H7 (cell line): ENCODE data around the gene CHAC2. TPM values are rescaled to one million over a fixed set of nuclear protein-coding genes. Genes with fewer than 3 reads are reported as not detected.
"Not testable (repeated sequence)": the region's sequence is repeated elsewhere in the genome, so short reads cannot be mapped to it uniquely, and the experiment has no call there.

ENCODE experiments used
- DNase-seq: peaks from one replicate; pipeline ENCODE4 v3.0.0; 2012
- H3K27me3 ChIP-seq: 2 replicates; pipeline ENCODE4 v1.6.0; 2011; ENCODE audit warnings: mild to moderate bottlenecking, low read length; ENCODE audit not compliant: control insufficient read depth, insufficient read depth
- H3K36me3 ChIP-seq: replicated peaks from 2 replicates; pipeline ENCODE4 v1.5.1; 2011; ENCODE audit warnings: low read length; ENCODE audit not compliant: control insufficient read depth, insufficient read depth
- H3K4me3 ChIP-seq: 2 replicates; pipeline ENCODE4 v1.5.1; 2011; ENCODE audit warnings: low read depth, mild to moderate bottlenecking, control low read depth, low read length, moderate library complexity; ENCODE audit not compliant: insufficient read depth
- total RNA-seq: library from RNA; depleted of rRNA; stranded (reverse); fragments of >200 nt; shearing (Covaris generic); gene quantifications from 2 replicates; pipeline ENCODE4 v1.2.3, GENCODE V29; 2014

Gene CHAC2
- total RNA-seq, 1 experiment from 2014 or later, result 18.9 TPM

DNA sequence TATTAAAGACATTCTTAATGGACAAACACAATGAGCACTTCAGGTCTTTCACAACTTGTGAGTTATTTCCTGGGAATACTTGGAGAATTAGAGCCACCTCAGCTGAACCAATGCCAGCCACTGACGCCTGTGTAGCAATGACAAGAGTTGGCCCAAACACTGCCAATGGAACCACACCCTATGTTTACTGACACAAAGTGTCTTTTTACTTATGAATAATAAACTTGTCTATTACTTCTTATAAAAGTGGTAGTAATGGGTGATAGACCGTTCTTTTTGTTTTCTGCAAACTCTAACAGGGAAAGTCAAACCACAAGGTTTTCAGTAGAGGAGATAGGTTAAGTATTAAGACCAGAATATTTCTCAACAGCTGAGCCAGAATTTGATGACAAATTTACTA is 12.5 kb upstream of the CHAC2 start:
- Histone ChIP-seq H3K4me3 (no peak overlapping the region), H3K27me3 (no peaks in the 10 kb centered on the region), H3K36me3 (no peaks in the 10 kb centered on the region)
- DNase-seq, result no peak

DNA sequence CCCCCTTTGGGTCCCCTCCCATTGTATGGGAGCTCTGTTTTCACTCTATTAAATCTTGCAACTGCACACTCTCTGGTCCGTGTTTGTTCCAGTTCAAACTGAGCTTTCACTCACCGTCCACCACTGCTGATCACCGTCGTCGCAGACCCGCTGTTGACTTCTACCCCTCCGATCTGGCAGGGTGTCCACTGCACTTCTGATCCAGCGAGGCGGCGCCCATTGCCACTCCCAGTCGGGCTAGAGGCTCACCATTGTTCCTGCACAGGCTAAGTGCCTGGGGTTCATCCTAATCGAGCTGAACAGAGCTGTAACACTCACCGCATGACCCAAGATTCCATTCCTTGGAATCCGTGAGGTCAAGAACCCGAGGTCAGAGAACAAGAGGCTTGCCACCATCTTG is 11.0 kb upstream of the CHAC2 start:
- H3K36me3 ChIP-seq, result no peaks in the 10 kb centered on the region
- DNase-seq, result no peak

DNA sequence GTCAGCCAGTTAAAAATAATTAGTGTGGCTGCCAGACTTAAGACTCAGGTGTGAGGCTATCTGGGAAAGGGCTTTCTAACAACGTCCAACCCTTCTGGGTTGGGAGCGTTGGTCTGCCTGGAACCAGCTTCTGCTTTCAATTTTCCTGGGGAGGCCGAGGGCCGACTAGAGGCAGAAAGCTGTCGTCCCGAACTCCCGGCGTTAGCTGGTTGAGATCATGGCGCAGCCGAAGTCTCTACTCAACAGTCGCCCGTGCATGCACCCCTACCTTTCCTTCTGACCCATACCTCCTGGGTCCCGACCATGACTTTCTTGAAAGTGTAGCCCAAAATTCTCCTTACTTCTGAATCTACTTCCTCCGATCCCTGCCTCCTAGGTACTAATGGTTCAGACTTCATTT is 10.4 kb upstream of the CHAC2 start:
- DNase-seq, H3K36me3 ChIP-seq, H3K4me3 ChIP-seq, H3K27me3 ChIP-seq: not testable (repeated sequence)

More for the DNA sequence above, 11.0 kb upstream of the CHAC2 start:
- Histone ChIP-seq H3K27me3 (no peaks in the 10 kb centered on the region), H3K4me3 (no peak overlapping the region)

DNA sequence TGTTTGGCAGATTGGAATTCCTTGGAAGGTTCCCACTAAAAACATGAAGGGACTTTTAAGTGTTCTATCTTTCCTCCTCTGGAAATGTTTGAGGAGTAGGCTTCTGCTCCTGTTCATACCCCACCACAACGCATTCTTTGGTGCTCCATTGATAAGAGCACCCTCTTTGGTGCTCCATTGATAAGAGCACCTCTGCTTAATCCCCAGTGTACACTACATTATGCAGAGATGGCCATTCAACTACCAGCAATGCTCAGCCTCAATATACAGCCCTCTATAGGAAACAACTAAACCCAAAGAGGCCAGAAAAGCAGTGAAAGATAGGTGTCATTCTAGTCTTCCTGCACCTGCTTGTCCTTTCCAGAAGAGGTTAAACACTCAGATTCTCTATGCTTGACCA is 1.8 kb upstream of the CHAC2 start:
- DNase-seq, result no peak
- no peaks in the 10 kb centered on the region; the same call in 1 of the 2 replicates for H3K36me3 ChIP-seq
- no peak overlapping the region for H3K4me3 ChIP-seq
- H3K27me3 ChIP-seq, result no peaks in the 10 kb centered on the region

DNA sequence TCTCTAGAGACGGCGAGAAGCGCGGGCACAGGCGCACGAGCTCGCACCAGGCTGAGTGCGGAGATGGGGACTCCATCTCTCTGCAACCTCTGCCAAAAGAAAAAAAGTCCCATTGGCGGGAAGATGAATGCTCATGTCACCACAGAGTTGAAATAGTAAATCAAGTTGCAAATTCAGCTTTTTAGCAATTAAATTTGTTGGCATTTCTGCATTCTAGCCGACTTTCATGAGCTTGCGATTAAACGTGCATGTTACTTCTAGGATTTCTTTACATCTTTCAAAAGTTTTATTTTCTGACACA is 588 bp downstream of the CHAC2 start:
- H3K4me3 ChIP-seq, result peak overlapping the region; percentile 83
- no peak for DNase-seq
- H3K36me3 ChIP-seq, result no peaks in the 10 kb centered on the region; the same call in none of the 2 replicates
- no peaks in the 10 kb centered on the region for H3K27me3 ChIP-seq

DNA sequence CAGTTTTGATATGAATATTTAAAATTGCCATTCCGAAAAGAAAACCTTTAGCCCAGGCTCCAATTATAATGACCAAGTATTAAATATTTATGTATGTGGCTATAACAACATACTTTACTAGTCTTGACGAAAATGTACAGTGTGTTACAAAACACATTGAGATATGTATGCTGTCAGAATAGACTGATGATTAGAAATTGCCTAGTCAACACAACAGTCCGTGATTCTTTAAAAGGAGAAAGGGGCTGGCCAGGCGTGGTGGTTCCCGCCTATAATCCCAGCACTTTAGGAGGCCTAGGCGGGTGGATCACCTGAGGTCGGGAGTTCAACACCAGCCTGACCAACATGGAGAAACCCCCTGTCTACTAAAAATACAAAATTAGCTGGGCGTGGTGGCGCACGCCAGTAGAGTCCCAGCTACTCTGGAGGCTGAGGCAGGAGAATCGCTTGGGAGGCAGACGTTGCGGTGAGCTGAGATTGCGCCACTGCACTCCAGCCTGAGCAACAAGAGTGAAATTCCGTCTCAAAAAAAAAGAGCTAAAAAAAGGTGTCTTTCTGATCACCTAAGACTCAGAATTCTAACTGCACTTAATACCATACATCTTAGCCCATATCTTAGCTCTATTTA is 1.8 kb downstream of the CHAC2 start:
- no peaks in the 10 kb centered on the region; the same call in 1 of the 2 replicates for H3K36me3 ChIP-seq

DNA sequence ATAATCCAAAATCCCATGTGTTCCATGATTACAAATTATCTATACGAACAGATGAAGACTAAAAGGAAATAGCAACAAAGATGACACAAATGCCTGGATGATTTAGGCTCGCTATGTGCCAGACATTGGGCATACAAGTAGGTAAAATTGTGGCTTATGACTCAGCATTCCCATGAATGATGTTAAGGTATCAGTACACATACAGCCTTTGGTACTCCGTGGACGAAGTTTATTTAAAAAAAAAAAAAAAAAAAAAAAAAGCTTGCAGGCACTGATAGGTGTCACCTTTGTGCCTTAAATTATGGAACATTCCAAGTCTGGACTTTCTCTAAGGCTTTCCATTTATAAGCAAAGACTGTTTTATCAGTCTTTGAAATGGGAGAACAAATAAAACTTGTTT is 2.7 kb downstream of the CHAC2 start:
- H3K36me3 ChIP-seq, result no peaks in the 10 kb centered on the region; the same call in 1 of the 2 replicates
- no peak overlapping the region for H3K4me3 ChIP-seq
- DNase-seq, result no peak
- no peaks in the 10 kb centered on the region for H3K27me3 ChIP-seq

More for the DNA sequence above, 1.8 kb downstream of the CHAC2 start:
- Histone ChIP-seq H3K27me3 (no peaks in the 10 kb centered on the region), H3K4me3 (no peak overlapping the region)
- no peak for DNase-seq

DNA sequence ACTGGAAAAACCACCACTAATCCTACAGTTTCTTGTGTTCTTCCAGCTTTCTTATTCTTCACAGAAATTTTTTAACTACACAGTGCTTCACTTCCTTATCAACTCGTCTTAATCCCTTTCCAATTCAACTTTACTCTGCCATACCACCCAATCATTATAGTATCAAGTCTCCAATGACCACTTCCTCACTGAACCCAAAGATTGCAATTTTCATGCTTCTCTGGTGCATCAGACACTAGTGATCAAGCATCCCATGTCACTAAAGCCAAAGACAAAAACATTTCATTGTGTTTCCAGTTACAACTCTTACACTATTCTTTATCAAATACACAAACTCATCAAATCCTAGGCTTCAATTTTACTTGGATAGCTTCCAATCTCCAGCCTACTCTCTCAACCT is 9.5 kb downstream of the CHAC2 start:
- DNase-seq, result no peak

DNA sequence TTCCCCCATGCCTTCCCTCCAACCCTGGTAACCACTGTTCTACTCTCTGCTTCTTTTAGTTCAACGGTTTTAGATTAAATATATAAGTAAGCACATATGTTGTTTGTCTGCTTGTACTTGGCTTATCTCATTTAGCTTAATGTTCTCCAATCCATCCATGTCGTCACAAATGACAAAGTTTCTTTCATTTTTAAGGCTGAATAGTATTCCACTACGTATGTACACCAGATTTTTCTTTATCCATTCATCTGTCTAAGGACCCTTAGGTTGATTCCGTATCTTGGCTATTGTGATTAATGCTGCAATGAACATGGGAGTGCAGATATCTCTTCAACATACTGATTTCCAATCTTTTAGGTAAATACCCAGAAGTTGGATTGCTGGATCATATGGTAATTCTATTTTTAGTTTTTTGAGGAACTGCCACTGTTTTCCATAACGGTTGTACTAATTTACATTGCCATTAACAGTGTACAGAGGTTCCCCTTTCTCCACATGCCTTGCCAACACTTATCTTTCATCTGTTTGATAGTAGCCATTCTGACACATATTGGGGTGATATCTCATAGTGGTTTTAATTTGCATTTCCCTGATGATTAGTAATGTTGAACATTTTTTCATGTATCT is 11.0 kb downstream of the CHAC2 start:
- Histone ChIP-seq H3K27me3 (no peaks in the 10 kb centered on the region), H3K36me3 (no peaks in the 10 kb centered on the region; the same call in none of the 2 replicates), H3K4me3 (no peak overlapping the region)
- no peak for DNase-seq

More for the DNA sequence above, 9.5 kb downstream of the CHAC2 start:
- H3K4me3 ChIP-seq, result no peak overlapping the region
- no peaks in the 10 kb centered on the region; the same call in none of the 2 replicates for H3K36me3 ChIP-seq
- H3K27me3 ChIP-seq, result no peaks in the 10 kb centered on the region

DNA sequence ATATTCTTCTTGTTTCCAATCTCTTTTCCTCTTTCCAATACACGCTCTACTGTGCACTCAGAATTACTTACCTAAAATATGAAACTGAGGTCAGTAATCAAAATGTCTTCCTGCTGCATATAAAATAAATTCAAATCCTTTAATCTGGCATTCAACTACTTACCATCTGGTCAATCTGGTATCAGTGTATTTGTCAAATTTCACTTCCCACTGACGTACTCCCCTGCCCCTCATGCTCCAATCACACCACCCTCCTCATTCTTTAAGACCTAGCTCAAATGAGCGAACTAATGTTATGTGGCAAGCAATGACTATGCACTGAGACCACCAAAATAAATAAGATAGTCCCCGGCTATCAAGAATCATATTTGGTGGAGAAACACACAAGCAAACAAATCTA is 12.5 kb downstream of the CHAC2 start:
- H3K4me3 ChIP-seq, result no peak overlapping the region
- no peaks in the 10 kb centered on the region; the same call in none of the 2 replicates for H3K36me3 ChIP-seq
- H3K27me3 ChIP-seq, result no peaks in the 10 kb centered on the region
- DNase-seq, result no peak

DNA sequence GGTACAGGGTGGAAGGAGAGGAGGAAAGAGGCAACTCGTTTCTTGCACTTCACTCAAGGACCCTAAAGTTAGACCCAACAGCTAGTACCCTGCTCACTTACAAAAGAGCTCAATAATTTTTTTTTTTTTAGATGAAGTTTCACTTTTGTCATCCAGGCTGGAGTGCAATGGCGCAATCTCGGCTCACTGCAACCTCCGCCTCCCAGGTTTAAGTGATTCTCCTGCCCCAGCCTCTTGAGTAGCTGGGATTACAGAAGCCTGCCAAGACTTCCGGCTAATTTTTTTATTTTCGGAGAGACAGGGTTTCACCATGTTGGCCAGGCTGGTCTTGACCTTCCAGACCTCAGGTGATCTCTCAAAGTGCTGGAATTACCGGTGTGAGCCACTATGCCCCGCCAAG is 15.1 kb downstream of the CHAC2 start:
- Histone ChIP-seq H3K27me3 (no peaks in the 10 kb centered on the region), H3K36me3 (no peaks in the 10 kb centered on the region; the same call in 1 of the 2 replicates), H3K4me3 (no peak overlapping the region)
- DNase-seq, result no peak

DNA sequence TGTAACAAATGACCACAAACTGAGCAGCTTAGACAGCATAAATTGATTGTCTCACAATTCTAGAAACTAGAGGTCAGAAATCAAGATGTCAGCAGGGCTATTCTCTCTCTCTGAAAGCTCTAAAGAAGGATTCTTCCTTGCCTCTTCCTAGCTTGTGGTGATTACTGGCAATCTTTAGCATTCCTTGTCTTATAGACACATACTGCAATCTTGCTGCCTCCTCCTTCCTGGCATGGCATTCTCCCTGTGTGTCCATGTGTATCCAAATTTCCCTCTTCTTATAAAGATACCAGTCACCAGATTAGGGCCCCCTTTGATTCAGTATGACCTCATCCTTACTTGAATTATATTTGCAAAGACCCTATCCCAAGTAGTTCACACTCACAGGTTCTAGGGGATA is 16.8 kb downstream of the CHAC2 start:
- no peak for DNase-seq
- H3K4me3 ChIP-seq, result no peak overlapping the region
- no peaks in the 10 kb centered on the region for H3K27me3 ChIP-seq
- H3K36me3 ChIP-seq, result no peaks in the 10 kb centered on the region; the same call in 1 of the 2 replicates

DNA sequence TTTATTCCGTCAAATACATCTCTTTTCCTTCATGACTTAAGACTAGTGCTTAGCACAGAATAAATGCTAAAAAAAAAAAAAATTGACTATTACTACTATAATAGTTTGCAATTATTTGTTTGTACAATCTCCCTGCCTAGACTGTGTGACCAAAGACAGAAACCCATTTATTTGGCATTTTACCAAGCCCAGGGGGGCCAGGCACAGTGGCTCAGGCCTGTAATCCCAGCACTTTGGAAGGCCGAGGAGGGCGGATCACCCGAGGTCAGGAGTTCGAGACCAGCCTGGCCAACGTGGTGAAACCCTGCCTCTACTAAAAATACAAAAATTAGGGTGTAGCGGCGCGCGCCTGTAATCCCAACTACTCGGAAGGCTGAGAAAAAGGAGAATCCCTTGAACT is 17.8 kb downstream of the CHAC2 start:
- Histone ChIP-seq H3K36me3 (no peaks in the 10 kb centered on the region; the same call in 1 of the 2 replicates), H3K27me3 (no peaks in the 10 kb centered on the region), H3K4me3 (no peak overlapping the region)
- no peak for DNase-seq

DNA sequence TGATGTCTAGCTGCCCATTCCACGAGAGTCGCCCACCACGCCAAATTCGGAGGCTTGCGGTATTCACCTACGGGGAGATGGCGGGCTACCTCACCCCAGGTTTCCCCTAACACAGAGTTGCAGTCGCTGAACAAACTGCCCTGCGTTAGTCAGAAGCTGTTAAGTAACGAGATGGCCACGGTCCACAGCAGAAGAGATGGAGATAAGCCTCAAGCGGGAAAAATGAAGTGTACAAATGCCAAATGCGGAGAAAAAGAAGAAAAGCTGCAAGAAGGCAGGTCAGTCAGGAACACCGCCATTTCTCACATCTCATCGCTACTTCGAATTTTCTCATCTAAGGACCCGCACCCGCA is 18.7 kb downstream of the CHAC2 start:
- peak; percentile 43 for DNase-seq
- H3K36me3 ChIP-seq, result no peaks in the 10 kb centered on the region; the same call in 1 of the 2 replicates
- H3K4me3 ChIP-seq, result peak overlapping the region; percentile 98
- H3K27me3 ChIP-seq, result no peaks in the 10 kb centered on the region

DNA sequence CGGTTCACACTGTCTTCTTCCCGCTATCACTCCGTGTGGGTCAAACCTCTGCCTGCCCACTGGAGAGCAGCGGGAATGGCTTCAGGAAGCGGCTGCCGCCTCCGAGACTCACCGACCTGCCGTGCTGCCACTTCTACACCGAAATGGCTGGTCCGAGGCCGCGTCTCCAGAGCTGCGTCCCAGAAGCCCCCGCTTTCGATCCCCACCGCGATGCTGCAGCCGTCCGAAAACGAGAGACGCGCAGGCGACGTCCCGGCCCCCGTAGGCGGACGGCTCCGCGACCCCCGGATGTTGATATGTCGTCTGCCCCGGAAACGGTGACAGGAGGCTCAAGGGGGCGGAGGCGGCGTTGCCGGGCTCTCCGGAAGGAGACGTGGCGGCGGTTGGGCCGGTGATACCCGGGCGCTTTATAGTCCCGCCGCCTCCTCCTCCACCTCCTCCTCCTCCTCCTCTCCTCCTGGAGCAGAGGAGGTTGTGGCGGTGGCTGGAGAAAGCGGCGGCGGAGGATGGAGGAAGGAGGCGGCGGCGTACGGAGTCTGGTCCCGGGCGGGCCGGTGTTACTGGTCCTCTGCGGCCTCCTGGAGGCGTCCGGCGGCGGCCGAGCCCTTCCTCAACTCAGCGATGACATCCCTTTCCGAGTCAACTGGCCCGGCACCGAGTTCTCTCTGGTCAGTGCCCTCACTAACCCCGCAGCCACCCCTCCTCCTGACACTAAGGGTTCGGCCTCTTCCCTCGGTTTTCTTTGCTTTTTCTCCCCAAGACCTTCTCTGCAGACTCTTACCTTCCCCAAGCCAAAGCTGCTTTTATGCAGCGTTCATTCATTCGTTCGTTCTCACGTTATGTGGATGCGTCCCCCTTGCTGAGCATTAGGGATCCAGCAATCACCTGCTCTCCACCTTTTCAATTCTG is 19.4 kb downstream of the CHAC2 start, which contains the start of the genes ASB3 and ERLEC1:
Gene ASB3 (minus strand): TSS at position 249 of the 909 bp plus-strand sequence. CDS start 21,381 bp downstream, outside the sequence.
Gene ERLEC1 (plus strand): TSS at position 340 of the 909 bp plus-strand sequence. CDS start 167 bp downstream, at position 507.
- Histone ChIP-seq H3K27me3 (no peaks in the 10 kb centered on the region), H3K4me3 (peak within 1 kb of the TSS; percentile 98), H3K36me3 (no peaks in the 10 kb centered on the region; the same call in 1 of the 2 replicates)
- peak; percentile 91 for DNase-seq
